GM15510 (cell line): ENCODE data around the gene SAMD1.

Source experiments
- POLR2A ChIP-seq: IDR thresholded peaks from 3 replicates; pipeline ENCODE4 v1.6.1; 2011; ENCODE audit warnings: borderline replicate concordance; ENCODE audit not compliant: insufficient read length; ENCODE audit errors: extremely low read depth

The SAMD1 gene

DNA sequence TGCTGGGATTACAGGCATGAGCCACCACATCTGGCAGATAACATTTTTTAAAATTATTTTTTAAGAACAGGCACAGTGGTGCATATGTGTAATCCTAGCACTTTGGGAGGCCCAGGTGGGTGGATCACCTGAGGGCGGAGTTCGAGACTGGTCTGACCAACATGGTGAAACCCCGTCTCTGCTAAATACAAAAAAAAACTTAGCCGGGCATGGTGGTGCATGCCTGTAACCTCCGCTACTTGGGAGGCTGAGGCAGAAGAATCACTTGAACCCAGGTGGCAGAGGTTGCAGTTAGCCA lies 28.0 kb downstream of the SAMD1 start:
- TF ChIP-seq POLR2A = no peak

DNA sequence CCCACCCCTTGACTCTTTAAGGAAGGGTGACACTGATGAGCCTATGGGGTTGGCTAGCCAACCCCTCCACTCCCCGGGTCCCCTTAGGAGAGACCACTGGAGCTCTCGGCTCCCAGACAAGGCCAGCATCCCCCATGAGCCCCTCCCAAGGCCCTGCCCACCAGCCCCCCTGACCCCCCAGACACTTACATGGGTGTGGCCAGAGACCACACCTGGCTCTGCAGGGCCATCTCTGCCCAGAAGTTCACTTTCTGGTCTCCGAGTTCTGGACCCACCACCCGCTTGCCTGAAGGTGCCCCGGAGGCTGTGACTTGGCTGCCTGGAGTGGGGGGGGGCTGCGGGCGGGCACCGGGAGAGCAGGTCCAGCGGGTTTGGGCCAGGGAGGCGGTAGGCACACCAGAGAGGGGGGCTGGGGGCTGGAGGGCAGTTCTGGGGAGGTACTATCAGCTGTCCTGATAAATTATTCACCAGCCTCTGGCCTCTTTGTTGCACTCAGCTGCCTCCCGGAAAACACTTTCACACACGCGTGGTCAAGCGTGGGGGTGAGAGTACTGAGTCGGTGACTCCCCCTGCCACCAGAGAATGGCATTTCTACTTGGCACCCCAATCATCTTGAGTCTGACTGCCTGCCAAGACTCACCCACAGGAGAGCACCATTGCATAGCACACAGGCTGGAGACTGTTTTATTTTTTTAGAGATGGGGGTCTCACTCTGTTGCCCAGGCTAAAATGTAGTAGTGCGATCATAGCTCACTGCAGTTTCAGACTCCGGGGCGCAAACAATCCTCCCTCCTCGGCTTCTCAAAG lies 28.6 kb downstream of the SAMD1 start, which contains the start of gene PALM3:
Gene PALM3 (minus strand): TSS at position 326 of the 807 bp plus-strand sequence. CDS start 96 bp downstream, at position 230.
- TF ChIP-seq POLR2A = no peak

GRCh38 chr19:14061081-14061749 lies 29.3 kb downstream of the SAMD1 start:
- TF ChIP-seq POLR2A = no peak

GRCh38 chr19:14059652-14060155 lies 30.8 kb downstream of the SAMD1 start:
- no peak for TF ChIP-seq POLR2A

DNA sequence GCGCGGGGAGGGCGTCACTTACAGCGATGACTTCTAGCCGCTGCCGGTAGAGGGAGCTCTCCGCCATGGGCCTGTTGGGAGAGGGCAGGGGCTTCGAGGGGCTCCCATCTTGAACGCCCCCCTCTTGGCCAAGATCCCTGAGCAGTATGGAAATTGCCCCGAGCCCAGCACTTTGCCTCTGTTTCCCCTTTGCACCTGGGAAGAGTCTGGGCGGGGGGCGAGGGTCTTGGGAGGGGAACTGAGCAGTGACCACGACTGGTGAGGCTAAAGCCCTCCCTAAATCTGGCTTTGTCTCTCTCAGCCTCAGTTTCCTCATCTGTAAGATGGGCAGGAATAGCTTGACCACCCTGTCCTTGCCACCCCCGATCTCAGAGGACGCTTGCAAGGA lies 31.5 kb downstream of the SAMD1 start:
- no peak for TF ChIP-seq POLR2A

- TF ChIP-seq POLR2A = no peak
Observed at GRCh38 chr19:14058182-14059092, 32.1 kb downstream of the SAMD1 start.

GRCh38 chr19:14056741-14057356 lies 33.7 kb downstream of the SAMD1 start:
- no peak for TF ChIP-seq POLR2A

DNA sequence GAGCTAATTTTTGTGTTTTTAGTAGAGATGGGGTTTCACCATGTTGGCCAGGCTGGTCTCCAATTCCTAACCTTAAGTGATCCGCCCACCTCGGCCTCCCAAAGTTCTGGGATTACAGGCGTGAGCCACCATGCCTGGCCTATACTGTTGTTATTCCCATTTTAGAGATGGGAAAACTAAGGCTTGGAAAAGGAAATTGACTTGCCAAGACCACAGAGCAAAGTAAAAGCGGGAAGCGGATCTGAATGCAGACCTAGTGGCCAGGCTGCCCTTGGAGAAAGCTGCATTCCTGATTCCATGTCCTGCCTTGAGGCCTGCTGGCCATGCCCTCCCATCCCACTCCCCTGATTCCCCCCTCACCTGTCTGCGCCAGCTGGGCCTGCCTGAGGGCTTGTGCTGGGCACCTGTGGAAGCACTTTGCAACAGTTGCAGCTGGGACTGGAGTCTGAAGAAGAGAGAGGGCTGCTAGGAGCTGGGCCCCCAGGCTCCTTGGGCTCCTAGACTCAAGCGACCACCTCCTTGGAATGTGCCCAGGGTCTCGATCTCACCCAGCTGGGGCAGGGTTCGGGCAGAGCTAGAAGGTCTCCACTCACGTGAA lies 34.4 kb downstream of the SAMD1 start:
- no peak for TF ChIP-seq POLR2A

- no peak for TF ChIP-seq POLR2A
Observed at GRCh38 chr19:14055396-14055795, 35.2 kb downstream of the SAMD1 start.

- TF ChIP-seq POLR2A = no peak
Observed at GRCh38 chr19:14054721-14055120, 35.8 kb downstream of the SAMD1 start.

DNA sequence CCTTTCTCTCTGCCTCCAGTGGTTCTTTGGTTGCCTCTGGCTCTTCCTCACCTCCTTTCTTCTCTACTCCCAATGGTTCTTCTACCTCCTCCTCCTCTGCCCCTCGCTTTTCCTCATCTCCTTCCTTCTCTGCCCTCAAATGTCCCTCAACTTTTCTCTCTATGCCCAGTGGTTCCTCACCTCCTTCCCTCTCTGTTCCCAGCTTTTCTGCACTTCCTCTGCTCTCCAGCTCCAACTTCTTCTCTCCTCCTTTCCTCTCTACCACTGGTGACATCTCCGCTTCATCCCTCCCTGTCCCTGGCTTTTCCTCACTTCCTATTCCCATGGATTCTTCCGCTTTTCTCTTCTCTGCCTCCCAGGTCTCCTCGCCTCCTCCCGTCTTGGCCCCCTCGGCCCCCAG lies 36.5 kb downstream of the SAMD1 start:
- no peak for TF ChIP-seq POLR2A

GRCh38 chr19:14053500-14053899 lies 37.1 kb downstream of the SAMD1 start:
- TF ChIP-seq POLR2A = no peak

GRCh38 chr19:14053032-14053431 lies 37.5 kb downstream of the SAMD1 start:
- no peak for TF ChIP-seq POLR2A

DNA sequence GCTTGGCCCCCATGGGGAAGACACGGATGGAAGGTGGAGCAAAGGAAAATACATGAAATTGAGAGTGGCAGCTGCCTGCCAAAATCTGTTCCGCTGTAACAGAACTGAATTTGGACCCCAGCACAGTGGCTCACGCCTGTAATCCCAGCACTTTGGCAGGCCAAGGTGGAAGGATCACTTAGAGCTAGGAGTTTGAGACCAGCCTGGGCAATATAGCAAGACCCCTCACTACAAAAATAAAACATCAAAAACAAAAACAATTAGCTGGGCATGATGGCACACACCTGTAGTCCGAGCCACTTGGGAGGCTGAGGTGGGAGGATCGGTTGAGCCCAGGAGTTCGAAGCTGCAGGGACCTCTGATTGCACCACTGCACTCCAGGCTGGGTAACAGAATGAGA lies 38.1 kb downstream of the SAMD1 start:
- no peak for TF ChIP-seq POLR2A
